Endometrial microvascular endothelial cells (primary cell): ENCODE results near the gene IL1F10. TPM values are rescaled to one million over a fixed set of nuclear protein-coding genes. Genes with fewer than 3 reads are reported as not detected.

Source experiments
- in situ Hi-C: cut with HindIII; loops from 2 replicates; pipeline ENCODE4 v1.10.0; 2017; ENCODE audit warnings: low sequenced_read_pairs, low pct_unique_long_range_greater_than_20kb; ENCODE audit errors: inconsistent ontology term
- total RNA-seq: library from RNA; depleted of rRNA; stranded (reverse); fragments of >200 nt; gene quantifications from one replicate; pipeline ENCODE4 v1.2.3, GENCODE V29; 2015; ENCODE audit errors: inconsistent ontology term

Gene IL1F10
- total RNA-seq, 1 donor from 2014 or later: not detected

DNA sequence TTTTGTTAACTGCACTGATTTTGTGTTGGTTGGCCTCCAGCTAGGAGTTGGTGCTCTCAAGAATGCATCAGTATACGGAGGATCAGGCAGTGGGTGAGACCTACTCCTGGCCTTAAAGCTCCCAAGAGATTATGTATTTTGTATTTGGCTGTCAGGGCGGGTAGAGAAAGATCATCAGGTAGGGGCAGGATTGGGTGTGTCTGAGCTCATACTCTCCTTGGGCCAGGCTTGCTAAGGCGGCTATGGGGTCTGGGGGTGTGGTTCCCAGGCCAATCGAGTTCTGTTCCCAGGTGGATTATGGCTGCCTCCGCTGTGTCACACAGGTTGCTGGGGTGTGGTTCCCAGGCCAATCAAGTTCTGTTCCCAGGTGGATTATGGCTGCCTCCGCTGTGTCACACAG, 30.8 kb downstream of the IL1F10 start:
- in situ Hi-C loops: no loop called here

DNA sequence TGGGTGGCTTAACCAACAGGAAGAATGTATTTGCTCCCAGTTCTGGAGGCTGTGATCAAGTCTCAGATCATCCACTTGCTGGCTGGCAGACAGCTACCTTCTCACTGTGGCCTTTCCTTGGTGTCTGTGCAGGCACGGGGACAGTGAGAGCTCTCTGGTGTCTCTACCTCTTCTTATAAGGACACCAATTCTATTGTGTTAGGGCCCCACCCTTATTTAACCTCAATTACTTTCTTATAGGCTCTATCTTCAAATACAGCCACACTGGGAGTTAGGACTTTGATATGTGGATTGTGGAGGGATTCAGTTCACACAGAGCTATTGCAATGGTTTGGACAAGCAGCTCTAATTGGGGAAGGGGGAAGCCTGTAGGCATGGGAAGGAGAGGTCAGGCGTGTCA, 34.4 kb downstream of the IL1F10 start:
- in situ Hi-C loops: no loop called here

DNA sequence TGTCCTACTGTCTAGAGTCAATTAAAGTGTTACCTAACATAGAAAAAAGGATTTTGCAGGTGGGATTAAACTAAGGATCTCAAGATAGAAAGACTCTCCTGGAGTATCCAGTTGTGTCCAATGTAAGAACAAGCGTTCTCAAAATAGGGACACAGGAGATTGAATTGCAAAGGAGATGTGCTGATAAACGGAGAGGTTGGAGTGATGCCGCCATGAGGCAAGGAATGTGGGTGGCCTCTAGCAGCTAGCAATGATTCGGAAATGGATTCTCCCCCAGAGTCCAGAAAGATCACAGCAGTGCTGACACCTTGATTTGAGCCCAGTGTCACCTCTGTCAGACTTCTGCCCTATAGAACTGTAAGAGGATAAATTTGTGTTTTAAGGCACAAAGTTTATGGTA, 35.5 kb downstream of the IL1F10 start:
- in situ Hi-C loops: no loop called here

- in situ Hi-C loops: no loop called here
These were observed 36.4 kb downstream of the IL1F10 start for GRCh38 chr2:113104054-113104611.

DNA sequence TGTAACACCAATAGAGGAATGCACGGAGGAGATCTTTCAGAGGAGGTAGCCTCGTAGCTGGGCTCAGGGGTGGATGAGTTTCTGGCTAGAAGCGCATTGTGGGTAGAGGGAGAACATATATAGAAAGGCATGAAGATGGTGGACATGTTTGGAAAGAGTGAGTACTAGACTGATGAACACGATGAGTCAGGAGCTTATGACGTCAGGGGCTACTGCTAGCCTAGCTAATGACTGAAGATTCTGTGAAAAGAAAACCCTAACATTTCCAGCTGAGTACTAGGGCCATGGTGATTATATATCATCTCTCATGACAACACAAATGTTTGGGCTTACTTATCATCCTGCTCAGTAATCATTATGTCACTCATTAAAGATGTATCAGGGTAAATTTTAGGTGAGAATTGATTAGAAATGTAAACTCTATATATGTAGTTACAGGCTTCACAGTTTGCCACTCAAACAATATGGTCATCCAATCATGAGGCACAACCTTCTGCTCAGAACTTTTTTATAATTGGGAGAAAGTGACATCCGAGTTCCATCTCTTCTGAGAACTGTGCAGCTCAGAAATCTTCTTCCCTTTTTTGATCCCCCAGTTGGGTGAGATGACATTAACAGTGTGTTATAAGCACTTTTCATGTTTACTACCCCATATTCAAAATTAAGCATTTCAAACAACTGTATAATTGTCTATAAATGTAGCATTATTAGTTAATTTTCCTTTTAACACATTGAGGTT, 37.4 kb downstream of the IL1F10 start:
- in situ Hi-C loops: no loop called here

DNA sequence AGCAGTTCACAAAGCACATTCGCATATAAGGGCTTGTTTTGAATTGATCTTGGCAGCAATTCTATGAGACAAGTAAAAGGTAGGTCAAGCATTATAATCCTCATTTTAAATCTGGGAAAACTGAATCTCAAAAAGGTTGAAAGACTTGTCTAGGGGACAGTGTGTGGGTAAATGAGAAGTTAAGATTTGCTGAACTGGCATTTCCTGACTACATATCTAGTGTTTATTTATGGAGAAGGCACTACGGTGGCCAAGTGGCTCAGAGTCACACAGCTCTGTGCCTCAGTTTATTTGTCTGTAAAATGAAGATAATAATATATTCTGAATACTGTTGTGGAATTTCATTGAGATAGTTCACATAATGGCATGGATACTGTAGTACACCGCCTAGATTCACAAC, 43.4 kb downstream of the IL1F10 start:
- in situ Hi-C loops: no loop called here

GRCh38 chr2:113111823-113112287, 44.1 kb downstream of the IL1F10 start:
- in situ Hi-C loops: no loop called here

DNA sequence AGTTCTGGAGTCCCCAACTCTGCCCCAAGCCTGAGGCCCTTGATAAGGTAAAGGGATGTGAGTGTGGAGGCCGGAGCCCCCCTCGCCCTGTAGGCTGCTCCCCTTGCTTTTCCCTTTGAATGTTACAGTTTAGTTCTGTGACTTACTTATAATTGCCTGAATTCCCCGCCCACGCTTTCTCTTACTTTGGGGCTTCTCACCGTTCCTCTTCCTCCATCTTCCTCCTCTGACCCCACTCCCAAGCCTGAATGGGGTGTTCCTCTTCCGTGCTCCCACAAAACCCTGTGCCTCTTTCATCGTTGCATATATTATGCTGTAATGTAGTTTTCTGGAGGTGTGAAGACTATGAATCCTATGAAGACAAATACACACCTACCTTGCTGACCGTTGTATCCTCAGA, 44.7 kb downstream of the IL1F10 start:
- in situ Hi-C loops: no loop called here

- in situ Hi-C loops: no loop called here
These were observed 45.1 kb downstream of the IL1F10 start for GRCh38 chr2:113112871-113113270.

DNA sequence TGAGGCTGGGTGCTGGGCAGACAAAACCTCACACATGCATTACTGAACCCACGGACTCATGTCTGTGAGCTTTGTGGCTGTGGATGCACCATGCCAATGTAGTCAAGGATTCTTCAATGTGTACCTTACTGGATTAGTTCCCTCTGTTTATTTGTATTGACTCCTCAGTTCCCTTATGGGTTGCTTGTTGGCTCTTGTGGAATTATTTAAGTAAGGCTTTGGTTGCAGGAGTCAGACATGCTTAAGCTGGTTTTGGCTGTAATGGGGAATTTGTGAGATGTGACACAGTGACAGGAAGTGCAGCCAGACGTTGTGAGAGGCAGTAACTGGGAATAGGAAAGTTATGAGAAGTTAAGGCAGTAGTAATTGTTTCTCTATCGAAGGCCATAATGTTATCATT, 46.0 kb downstream of the IL1F10 start:
- in situ Hi-C loops: no loop called here

GRCh38 chr2:113114224-113114945, 46.6 kb downstream of the IL1F10 start:
- in situ Hi-C loops: no loop called here

GRCh38 chr2:113114996-113115395, 47.2 kb downstream of the IL1F10 start:
- in situ Hi-C loops: no loop called here

DNA sequence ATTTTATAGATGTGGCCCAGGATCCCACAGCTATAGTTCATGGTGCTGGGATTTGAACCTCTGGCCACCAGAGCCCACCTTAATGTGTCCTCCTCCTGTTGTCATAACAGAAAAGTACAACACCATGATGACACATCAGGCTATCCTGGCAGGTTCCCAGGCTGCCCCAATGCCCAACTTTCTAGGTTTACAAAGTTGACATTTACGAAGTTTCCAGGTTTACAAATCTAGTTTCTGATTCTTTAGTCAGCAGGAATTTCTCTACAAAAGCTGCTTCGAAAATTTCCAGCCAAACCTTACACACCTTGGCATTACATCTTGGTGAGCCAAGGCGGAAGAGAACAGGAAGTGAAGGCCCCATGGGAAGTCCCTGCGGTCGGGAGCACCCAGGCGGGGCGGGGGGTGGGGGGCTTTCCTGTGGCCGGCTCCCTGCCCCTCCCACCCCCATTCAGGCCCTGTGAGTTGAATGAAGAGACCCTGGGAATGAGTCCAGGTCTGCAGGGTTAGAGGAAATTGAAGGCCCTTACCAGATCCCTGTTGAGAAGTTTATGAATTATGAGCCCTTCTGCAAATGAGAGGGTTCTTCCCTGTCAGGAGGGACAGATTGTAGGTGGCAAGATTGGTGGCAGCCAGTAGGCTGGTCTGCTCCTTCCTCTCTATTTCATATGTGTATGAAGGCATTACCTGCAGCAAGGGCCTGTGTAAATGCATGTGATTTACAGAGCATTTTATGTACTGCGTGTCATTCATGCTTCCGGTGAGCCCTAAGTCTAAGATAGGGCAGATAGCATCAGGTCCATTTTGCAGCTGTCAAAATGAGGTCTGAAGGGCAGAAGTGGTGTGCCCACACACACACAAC, 48.6 kb downstream of the IL1F10 start:
- in situ Hi-C loops: no loop called here

- in situ Hi-C loops: no loop called here
These were observed 49.9 kb downstream of the IL1F10 start for GRCh38 chr2:113117541-113118262.

DNA sequence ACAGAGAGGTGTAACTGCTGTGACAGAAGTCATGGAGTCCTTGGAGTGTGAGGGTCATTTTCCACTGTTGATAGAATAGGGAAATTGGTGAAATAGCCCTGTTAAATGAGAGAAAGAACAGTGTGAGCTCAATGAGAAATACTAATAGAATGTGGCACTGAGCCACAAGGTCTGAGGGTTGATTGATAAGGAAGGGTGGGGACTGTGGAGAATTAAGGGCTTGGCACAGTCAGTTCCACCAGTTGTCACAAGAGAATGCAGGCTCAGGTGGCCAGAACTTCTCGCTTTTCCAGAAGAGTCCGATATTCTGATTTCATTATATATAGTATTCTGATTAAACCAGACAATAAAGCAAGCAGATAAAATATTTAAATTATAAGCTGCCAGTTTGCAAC, 50.5 kb downstream of the IL1F10 start:
- in situ Hi-C loops: no loop called here

- in situ Hi-C loops: no loop called here
These were observed 51.3 kb downstream of the IL1F10 start for GRCh38 chr2:113119111-113119510.

DNA sequence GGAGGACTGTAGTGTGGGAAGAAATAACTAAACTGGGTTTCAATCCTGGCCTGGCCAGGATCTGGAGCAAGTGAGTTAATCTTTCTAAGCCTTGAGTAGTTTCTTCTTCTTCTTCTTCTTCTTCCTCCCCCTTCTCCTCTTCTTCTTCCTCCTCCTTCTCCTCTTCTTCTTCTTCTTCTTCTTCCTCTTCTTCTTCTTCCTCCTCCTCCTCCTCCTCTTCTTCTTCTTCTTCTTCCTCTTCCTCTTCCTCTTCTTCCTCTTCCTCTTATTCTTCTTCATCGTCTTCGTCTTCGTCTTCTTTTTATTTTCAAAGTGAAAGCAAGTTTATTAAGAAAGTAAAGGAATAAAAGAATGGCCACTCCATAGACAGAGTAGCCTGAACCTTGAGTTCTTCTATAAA, 53.1 kb downstream of the IL1F10 start:
- in situ Hi-C loops: no loop called here

- in situ Hi-C loops: no loop called here
These were observed 54.6 kb downstream of the IL1F10 start for GRCh38 chr2:113122364-113122763.

GRCh38 chr2:113123726-113124125, 56.0 kb downstream of the IL1F10 start:
- in situ Hi-C loops: no loop called here
